H1 (cell line): ENCODE results near the gene ATP6V1G3. TPM values are rescaled to one million over a fixed set of nuclear protein-coding genes. Genes with fewer than 3 reads are reported as not detected.

Experiments used
- polyA plus RNA-seq, 7 experiments: library from polyadenylated mRNA; depleted of rRNA in 3 of 7; stranded (reverse) in 5 of 7; unstranded in 2 of 7; fragments of >200 nt in 5 of 7; fragments of 200-250 nt in 2 of 7; gene quantifications; 1 replicate in 5 of 7; 2 replicates in 1 of 7; 4 replicates in 1 of 7; pipeline versions ENCODE4 v1.2.1 to v1.2.3, GENCODE V29; 2011 to 2013; ENCODE audit warnings: missing spikeins in 2 of 7, mixed read lengths in 2 of 7
- total RNA-seq: library from RNA; stranded (reverse); fragmentation: NEBNext Ultra II Directional; extraction: Animal tissue kit (Norgen Biotek cat#: 25700); gene quantifications from 2 replicates; pipeline ENCODE4 v1.2.1, GENCODE V29; 2021
- TF ChIP-seq, protein P1 (sequence below): fragments of 300-600 bp; sonication (generic); IDR thresholded peaks from 2 replicates; pipeline ENCODE4 v1.7.1; 2012; ENCODE audit warnings: low read length, moderate library complexity, mild to moderate bottlenecking, inconsistent platforms; ENCODE audit not compliant: insufficient replicate concordance

Gene ATP6V1G3
- total and polyA plus RNA-seq, 2 of the 8 experiments (the other 6 are each of a cell fraction or from before 2014, with no cell fraction given): not detected

DNA sequence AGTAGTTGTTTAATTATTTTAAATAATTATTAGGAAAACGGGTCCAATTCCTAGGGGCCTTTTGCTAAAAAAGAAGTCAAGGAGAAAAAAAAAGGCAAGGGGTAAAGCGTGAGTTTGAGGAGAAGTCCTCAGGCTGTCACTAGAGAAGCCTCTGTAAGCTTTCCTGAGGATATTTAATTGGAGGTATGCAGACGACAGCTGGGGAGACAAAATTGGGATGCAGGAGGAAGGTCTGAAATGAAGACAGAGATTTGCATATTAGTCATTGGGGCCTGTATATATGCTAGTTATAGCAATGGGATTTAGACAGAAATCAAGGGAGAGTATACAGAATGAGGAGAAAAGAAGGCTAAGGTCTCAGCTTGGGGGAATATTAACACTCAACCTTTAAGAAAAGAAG lies 8.6 kb downstream of the ATP6V1G3 start (continued):
- TF ChIP-seq, protein P1, sequence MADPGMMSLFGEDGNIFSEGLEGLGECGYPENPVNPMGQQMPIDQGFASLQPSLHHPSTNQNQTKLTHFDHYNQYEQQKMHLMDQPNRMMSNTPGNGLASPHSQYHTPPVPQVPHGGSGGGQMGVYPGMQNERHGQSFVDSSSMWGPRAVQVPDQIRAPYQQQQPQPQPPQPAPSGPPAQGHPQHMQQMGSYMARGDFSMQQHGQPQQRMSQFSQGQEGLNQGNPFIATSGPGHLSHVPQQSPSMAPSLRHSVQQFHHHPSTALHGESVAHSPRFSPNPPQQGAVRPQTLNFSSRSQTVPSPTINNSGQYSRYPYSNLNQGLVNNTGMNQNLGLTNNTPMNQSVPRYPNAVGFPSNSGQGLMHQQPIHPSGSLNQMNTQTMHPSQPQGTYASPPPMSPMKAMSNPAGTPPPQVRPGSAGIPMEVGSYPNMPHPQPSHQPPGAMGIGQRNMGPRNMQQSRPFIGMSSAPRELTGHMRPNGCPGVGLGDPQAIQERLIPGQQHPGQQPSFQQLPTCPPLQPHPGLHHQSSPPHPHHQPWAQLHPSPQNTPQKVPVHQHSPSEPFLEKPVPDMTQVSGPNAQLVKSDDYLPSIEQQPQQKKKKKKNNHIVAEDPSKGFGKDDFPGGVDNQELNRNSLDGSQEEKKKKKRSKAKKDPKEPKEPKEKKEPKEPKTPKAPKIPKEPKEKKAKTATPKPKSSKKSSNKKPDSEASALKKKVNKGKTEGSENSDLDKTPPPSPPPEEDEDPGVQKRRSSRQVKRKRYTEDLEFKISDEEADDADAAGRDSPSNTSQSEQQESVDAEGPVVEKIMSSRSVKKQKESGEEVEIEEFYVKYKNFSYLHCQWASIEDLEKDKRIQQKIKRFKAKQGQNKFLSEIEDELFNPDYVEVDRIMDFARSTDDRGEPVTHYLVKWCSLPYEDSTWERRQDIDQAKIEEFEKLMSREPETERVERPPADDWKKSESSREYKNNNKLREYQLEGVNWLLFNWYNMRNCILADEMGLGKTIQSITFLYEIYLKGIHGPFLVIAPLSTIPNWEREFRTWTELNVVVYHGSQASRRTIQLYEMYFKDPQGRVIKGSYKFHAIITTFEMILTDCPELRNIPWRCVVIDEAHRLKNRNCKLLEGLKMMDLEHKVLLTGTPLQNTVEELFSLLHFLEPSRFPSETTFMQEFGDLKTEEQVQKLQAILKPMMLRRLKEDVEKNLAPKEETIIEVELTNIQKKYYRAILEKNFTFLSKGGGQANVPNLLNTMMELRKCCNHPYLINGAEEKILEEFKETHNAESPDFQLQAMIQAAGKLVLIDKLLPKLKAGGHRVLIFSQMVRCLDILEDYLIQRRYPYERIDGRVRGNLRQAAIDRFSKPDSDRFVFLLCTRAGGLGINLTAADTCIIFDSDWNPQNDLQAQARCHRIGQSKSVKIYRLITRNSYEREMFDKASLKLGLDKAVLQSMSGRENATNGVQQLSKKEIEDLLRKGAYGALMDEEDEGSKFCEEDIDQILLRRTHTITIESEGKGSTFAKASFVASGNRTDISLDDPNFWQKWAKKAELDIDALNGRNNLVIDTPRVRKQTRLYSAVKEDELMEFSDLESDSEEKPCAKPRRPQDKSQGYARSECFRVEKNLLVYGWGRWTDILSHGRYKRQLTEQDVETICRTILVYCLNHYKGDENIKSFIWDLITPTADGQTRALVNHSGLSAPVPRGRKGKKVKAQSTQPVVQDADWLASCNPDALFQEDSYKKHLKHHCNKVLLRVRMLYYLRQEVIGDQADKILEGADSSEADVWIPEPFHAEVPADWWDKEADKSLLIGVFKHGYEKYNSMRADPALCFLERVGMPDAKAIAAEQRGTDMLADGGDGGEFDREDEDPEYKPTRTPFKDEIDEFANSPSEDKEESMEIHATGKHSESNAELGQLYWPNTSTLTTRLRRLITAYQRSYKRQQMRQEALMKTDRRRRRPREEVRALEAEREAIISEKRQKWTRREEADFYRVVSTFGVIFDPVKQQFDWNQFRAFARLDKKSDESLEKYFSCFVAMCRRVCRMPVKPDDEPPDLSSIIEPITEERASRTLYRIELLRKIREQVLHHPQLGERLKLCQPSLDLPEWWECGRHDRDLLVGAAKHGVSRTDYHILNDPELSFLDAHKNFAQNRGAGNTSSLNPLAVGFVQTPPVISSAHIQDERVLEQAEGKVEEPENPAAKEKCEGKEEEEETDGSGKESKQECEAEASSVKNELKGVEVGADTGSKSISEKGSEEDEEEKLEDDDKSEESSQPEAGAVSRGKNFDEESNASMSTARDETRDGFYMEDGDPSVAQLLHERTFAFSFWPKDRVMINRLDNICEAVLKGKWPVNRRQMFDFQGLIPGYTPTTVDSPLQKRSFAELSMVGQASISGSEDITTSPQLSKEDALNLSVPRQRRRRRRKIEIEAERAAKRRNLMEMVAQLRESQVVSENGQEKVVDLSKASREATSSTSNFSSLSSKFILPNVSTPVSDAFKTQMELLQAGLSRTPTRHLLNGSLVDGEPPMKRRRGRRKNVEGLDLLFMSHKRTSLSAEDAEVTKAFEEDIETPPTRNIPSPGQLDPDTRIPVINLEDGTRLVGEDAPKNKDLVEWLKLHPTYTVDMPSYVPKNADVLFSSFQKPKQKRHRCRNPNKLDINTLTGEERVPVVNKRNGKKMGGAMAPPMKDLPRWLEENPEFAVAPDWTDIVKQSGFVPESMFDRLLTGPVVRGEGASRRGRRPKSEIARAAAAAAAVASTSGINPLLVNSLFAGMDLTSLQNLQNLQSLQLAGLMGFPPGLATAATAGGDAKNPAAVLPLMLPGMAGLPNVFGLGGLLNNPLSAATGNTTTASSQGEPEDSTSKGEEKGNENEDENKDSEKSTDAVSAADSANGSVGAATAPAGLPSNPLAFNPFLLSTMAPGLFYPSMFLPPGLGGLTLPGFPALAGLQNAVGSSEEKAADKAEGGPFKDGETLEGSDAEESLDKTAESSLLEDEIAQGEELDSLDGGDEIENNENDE: no peak
